KOPT-K1 (cell line): ENCODE measurements around the gene S100A6.
"Not testable (repeated sequence)": the region's sequence is repeated elsewhere in the genome, so short reads cannot be mapped to it uniquely, and the experiment has no call there.

Experiments used
- H3K27ac ChIP-seq: fragments of 200-600 bp; sonication (generic); 2 replicates; pipeline ENCODE4 v1.5.1; 2016; ENCODE audit warnings: antibody characterized with exemption, mild to moderate bottlenecking, low read depth, low read length; ENCODE audit not compliant: poor library complexity, severe bottlenecking
- H3K36me3 ChIP-seq: fragments of 200-600 bp; sonication (generic); 2 replicates; pipeline ENCODE4 v1.5.1; 2017; ENCODE audit warnings: antibody characterized with exemption, mild to moderate bottlenecking, low read length, moderate library complexity; ENCODE audit not compliant: insufficient read depth
- H3K9me3 ChIP-seq: fragments of 200-600 bp; sonication (generic); 2 replicates; pipeline ENCODE4 v1.5.1; 2017; ENCODE audit warnings: antibody characterized with exemption, low read length, mild to moderate bottlenecking; ENCODE audit not compliant: insufficient read depth, poor library complexity, severe bottlenecking

Gene S100A6

GRCh38 chr1:153535242-153536011 lies at the start of gene S100A6:
S100A6 (minus strand) TSS chr1:153535991; CDS start chr1:153535339, 652 bp downstream.
- no peaks in the 10 kb centered on the region for H3K9me3 ChIP-seq
- no peak within 1 kb of the TSS for H3K27ac ChIP-seq
- H3K36me3 ChIP-seq, result no peaks in the 10 kb centered on the region

GRCh38 chr1:153585006-153585405 lies 49.2 kb upstream of the S100A6 start:
- H3K9me3 ChIP-seq, result no peaks in the 10 kb centered on the region
- no peak overlapping the region for H3K27ac ChIP-seq

GRCh38 chr1:153583976-153584375 lies 48.2 kb upstream of the S100A6 start:
- no peak overlapping the region for H3K27ac ChIP-seq
- H3K36me3 ChIP-seq, result no peaks in the 10 kb centered on the region
- H3K9me3 ChIP-seq, result no peaks in the 10 kb centered on the region

More at GRCh38 chr1:153585006-153585405, 49.2 kb upstream of the S100A6 start:
- no peaks in the 10 kb centered on the region for H3K36me3 ChIP-seq

GRCh38 chr1:153583514-153583913 lies 47.7 kb upstream of the S100A6 start:
- H3K36me3 ChIP-seq, H3K9me3 ChIP-seq, H3K27ac ChIP-seq: not testable (repeated sequence)

GRCh38 chr1:153582836-153583235 lies 47.0 kb upstream of the S100A6 start:
- H3K27ac ChIP-seq, H3K9me3 ChIP-seq, H3K36me3 ChIP-seq: not testable (repeated sequence)

- Histone ChIP-seq H3K9me3 (no peaks in the 10 kb centered on the region), H3K27ac (no peak overlapping the region), H3K36me3 (no peaks in the 10 kb centered on the region)
These were observed 43.1 kb upstream of the S100A6 start for GRCh38 chr1:153578936-153579335.

GRCh38 chr1:153578490-153578889 lies 42.7 kb upstream of the S100A6 start:
- Histone ChIP-seq H3K27ac (no peak overlapping the region), H3K36me3 (no peaks in the 10 kb centered on the region), H3K9me3 (no peaks in the 10 kb centered on the region)

GRCh38 chr1:153577624-153578051 lies 41.8 kb upstream of the S100A6 start:
- Histone ChIP-seq H3K27ac (no peak overlapping the region), H3K9me3 (no peaks in the 10 kb centered on the region), H3K36me3 (no peaks in the 10 kb centered on the region)

- Histone ChIP-seq H3K9me3 (no peaks in the 10 kb centered on the region), H3K36me3 (no peaks in the 10 kb centered on the region), H3K27ac (no peak overlapping the region)
These were observed 41.3 kb upstream of the S100A6 start for GRCh38 chr1:153577138-153577537.

- H3K27ac ChIP-seq, H3K9me3 ChIP-seq, H3K36me3 ChIP-seq: not testable (repeated sequence)
These were observed 39.7 kb upstream of the S100A6 start for GRCh38 chr1:153575497-153575896.

- not testable (repeated sequence) for H3K9me3 ChIP-seq, H3K27ac ChIP-seq, H3K36me3 ChIP-seq
These were observed 39.3 kb upstream of the S100A6 start for GRCh38 chr1:153575081-153575491.

- Histone ChIP-seq H3K27ac (no peak overlapping the region), H3K36me3 (no peaks in the 10 kb centered on the region), H3K9me3 (no peaks in the 10 kb centered on the region)
These were observed 37.6 kb upstream of the S100A6 start for GRCh38 chr1:153573351-153573750.

- Histone ChIP-seq H3K27ac (no peak overlapping the region), H3K9me3 (no peaks in the 10 kb centered on the region), H3K36me3 (no peaks in the 10 kb centered on the region)
These were observed 36.8 kb upstream of the S100A6 start for GRCh38 chr1:153572569-153573015.

GRCh38 chr1:153571706-153572105 lies 35.9 kb upstream of the S100A6 start:
- Histone ChIP-seq H3K36me3 (no peaks in the 10 kb centered on the region), H3K27ac (no peak overlapping the region)

GRCh38 chr1:153570874-153571273 lies 35.1 kb upstream of the S100A6 start:
- no peaks in the 10 kb centered on the region for H3K36me3 ChIP-seq
- no peak overlapping the region for H3K27ac ChIP-seq
- H3K9me3 ChIP-seq, result no peaks in the 10 kb centered on the region

More at GRCh38 chr1:153571706-153572105, 35.9 kb upstream of the S100A6 start:
- no peaks in the 10 kb centered on the region for H3K9me3 ChIP-seq

GRCh38 chr1:153569465-153569864 lies 33.7 kb upstream of the S100A6 start:
- H3K27ac ChIP-seq, result no peak overlapping the region
- no peaks in the 10 kb centered on the region for H3K9me3 ChIP-seq
- no peaks in the 10 kb centered on the region for H3K36me3 ChIP-seq
